T-helper 9 cell (primary cell): Measurements from ENCODE around the gene EFCAB8.
"Not testable (repeated sequence)": the region's sequence is repeated elsewhere in the genome, so short reads cannot be mapped to it uniquely, and the experiment has no call there.

Experiments
- DNase-seq: peaks from one replicate; pipeline ENCODE4 v3.0.0-alpha.2; 2020

Gene EFCAB8

GRCh38 chr20:32842688-32843524 lies 15.8 kb upstream of the EFCAB8 start:
- DNase-seq, result no peak

GRCh38 chr20:32845786-32846185 lies 12.9 kb upstream of the EFCAB8 start:
- no peak for DNase-seq

GRCh38 chr20:32846852-32847251 lies 11.9 kb upstream of the EFCAB8 start:
- no peak for DNase-seq

GRCh38 chr20:32847964-32848363 lies 10.8 kb upstream of the EFCAB8 start:
- DNase-seq, result no peak

GRCh38 chr20:32848846-32849245 lies 9.9 kb upstream of the EFCAB8 start:
- DNase-seq, result no peak

- no peak for DNase-seq
Observed at GRCh38 chr20:32849577-32849976, 9.1 kb upstream of the EFCAB8 start.

- DNase-seq, result no peak
Observed at GRCh38 chr20:32855387-32855786, 3.3 kb upstream of the EFCAB8 start.

- no peak for DNase-seq
Observed at GRCh38 chr20:32858189-32858588, 534 bp upstream of the EFCAB8 start.

GRCh38 chr20:32861446-32861845 lies 2.7 kb downstream of the EFCAB8 start:
- no peak for DNase-seq

- no peak for DNase-seq
Observed at GRCh38 chr20:32869562-32869961, 10.8 kb downstream of the EFCAB8 start.

- not testable (repeated sequence) for DNase-seq
Observed at GRCh38 chr20:32870526-32870925, 11.8 kb downstream of the EFCAB8 start.

- DNase-seq, result no peak
Observed at GRCh38 chr20:32870985-32871384, 12.3 kb downstream of the EFCAB8 start.

GRCh38 chr20:32871627-32872160 lies 13.0 kb downstream of the EFCAB8 start:
- no peak for DNase-seq

- no peak for DNase-seq
Observed at GRCh38 chr20:32872266-32872665, 13.5 kb downstream of the EFCAB8 start.

- no peak for DNase-seq
Observed at GRCh38 chr20:32875673-32876072, 16.9 kb downstream of the EFCAB8 start.

GRCh38 chr20:32877507-32877906 lies 18.8 kb downstream of the EFCAB8 start:
- no peak for DNase-seq

GRCh38 chr20:32878820-32879219 lies 20.1 kb downstream of the EFCAB8 start:
- DNase-seq, result no peak

- no peak for DNase-seq
Observed at GRCh38 chr20:32879538-32879937, 20.8 kb downstream of the EFCAB8 start.

GRCh38 chr20:32880635-32881034 lies 21.9 kb downstream of the EFCAB8 start:
- no peak for DNase-seq

GRCh38 chr20:32883081-32883480 lies 24.4 kb downstream of the EFCAB8 start:
- no peak for DNase-seq

- no peak for DNase-seq
Observed at GRCh38 chr20:32885185-32885584, 26.5 kb downstream of the EFCAB8 start.

- DNase-seq, result no peak
Observed at GRCh38 chr20:32885952-32886351, 27.2 kb downstream of the EFCAB8 start.

- no peak for DNase-seq
Observed at GRCh38 chr20:32886652-32887051, 27.9 kb downstream of the EFCAB8 start.

- no peak for DNase-seq
Observed at GRCh38 chr20:32887492-32887891, 28.8 kb downstream of the EFCAB8 start.

- no peak for DNase-seq
Observed at GRCh38 chr20:32888636-32889035, 29.9 kb downstream of the EFCAB8 start.
